K562 (cell line): ENCODE data around the gene TMEM243. TPM values are rescaled to one million over a fixed set of nuclear protein-coding genes. Genes with fewer than 3 reads are reported as not detected.
A peak's percentile ranks its signal among the peaks of the same experiment; 100 is the strongest.

Experiments used
- ARID3B ChIP-seq: fragments of 250-450 bp; sonication (Bioruptor Pico); IDR thresholded peaks from 2 replicates; pipeline ENCODE4 v1.4.0; 2020; ENCODE audit warnings: borderline replicate concordance
- CHD1 ChIP-seq: fragments of 200-600 bp; sonication (generic); IDR thresholded peaks from one replicate; pipeline ENCODE4 v1.6.1; 2012; ENCODE audit warnings: mild to moderate bottlenecking, moderate library complexity, low read length, inconsistent platforms
- ELK3 ChIP-seq: fragments of 450-650 bp; formaldehyde crosslinking; IDR thresholded peaks from 2 replicates; pipeline ENCODE4 v1.4.0; 2020; ENCODE audit warnings: mild to moderate bottlenecking
- FOXJ2 ChIP-seq: fragments of 200-800 bp; sonication (Bioruptor generic); IDR thresholded peaks from 2 replicates; pipeline ENCODE4 v1.6.1; 2016; ENCODE audit warnings: missing genetic modification characterization, missing compliant biosample characterization
- FOXO4 ChIP-seq: fragments of 450-650 bp; formaldehyde crosslinking; IDR thresholded peaks from 2 replicates; pipeline ENCODE4 v1.4.0; 2020; ENCODE audit warnings: mild to moderate bottlenecking, moderate library complexity
- GTF2B ChIP-seq: IDR thresholded peaks from 2 replicates; pipeline ENCODE4 v1.6.1; 2011; ENCODE audit not compliant: insufficient read length; ENCODE audit errors: extremely low read depth
- MITF ChIP-seq: IDR thresholded peaks from 2 replicates; pipeline ENCODE4 v1.6.1; 2014; ENCODE audit warnings: antibody characterized with exemption
- MTA3 ChIP-seq: fragments of 450-650 bp; formaldehyde crosslinking; IDR thresholded peaks from 2 replicates; pipeline ENCODE4 v1.6.1; 2017; ENCODE audit warnings: mild to moderate bottlenecking, borderline replicate concordance
- NEUROD1 ChIP-seq: fragments of 150-350 bp; IDR thresholded peaks from 2 replicates; pipeline ENCODE4 v1.6.1; 2014; ENCODE audit warnings: borderline replicate concordance, low read length, low read depth; ENCODE audit not compliant: partially characterized antibody
- NFYB ChIP-seq: IDR thresholded peaks from 2 replicates; pipeline ENCODE4 v1.6.1; 2011; ENCODE audit warnings: mild to moderate bottlenecking, moderate library complexity; ENCODE audit not compliant: insufficient read length; ENCODE audit errors: extremely low read depth
- POLR3A ChIP-seq: IDR thresholded peaks from 2 replicates; pipeline ENCODE4 v1.6.1; 2011; ENCODE audit warnings: borderline replicate concordance, mild to moderate bottlenecking, moderate library complexity; ENCODE audit not compliant: insufficient read length, insufficient read depth; ENCODE audit errors: extremely low read depth
- THRB ChIP-seq: fragments of 450-650 bp; formaldehyde crosslinking; conservative IDR thresholded peaks from 2 replicates; pipeline ENCODE4 v1.4.0; 2022; ENCODE audit warnings: mild to moderate bottlenecking, missing genetic modification characterization
- ZNF121 ChIP-seq: sonication (generic); formaldehyde crosslinking; conservative IDR thresholded peaks from 2 replicates; pipeline ENCODE4 v1.8.0; 2022; ENCODE audit warnings: missing genetic modification reagents
- ZNF146 ChIP-seq: IDR thresholded peaks from one replicate; pipeline ENCODE4 v1.6.1; 2018; ENCODE audit warnings: missing compliant biosample characterization; ENCODE audit not compliant: unreplicated experiment
- ZNF253 ChIP-seq: fragments of 250-450 bp; sonication (Bioruptor Pico); conservative IDR thresholded peaks from 2 replicates; pipeline ENCODE4 v1.6.1; 2021; ENCODE audit warnings: mild to moderate bottlenecking
- ZNF511 ChIP-seq: sonication (generic); formaldehyde crosslinking; IDR thresholded peaks from 2 replicates; pipeline ENCODE4 v1.8.0; 2022; ENCODE audit warnings: mild to moderate bottlenecking, missing genetic modification reagents
- ZNF551 ChIP-seq: fragments of 250-450 bp; sonication (Bioruptor Pico); IDR thresholded peaks from 2 replicates; pipeline ENCODE4 v1.5.0; 2021; ENCODE audit warnings: mild to moderate bottlenecking, moderate library complexity
- ZNF766 ChIP-seq: fragments of 200-800 bp; sonication (Bioruptor generic); conservative IDR thresholded peaks from 2 replicates; pipeline ENCODE4 v1.6.1; 2016; ENCODE audit warnings: missing genetic modification characterization, missing compliant biosample characterization
- polyA plus RNA-seq, 8 experiments: library from polyadenylated mRNA; depleted of rRNA in 4 of 8; stranded (reverse) in 5 of 8; unstranded in 3 of 8; fragments of >200 nt; fragmentation: Nextera tagmentation in 2 of 8; fragmentation: Illumina TruSeq in 1 of 8; extraction: Ambion mirVana in 2 of 8; extraction: Trizol in 1 of 8; gene quantifications; 2 replicates each; pipeline versions ENCODE4 v1.2.1 to v1.2.3, GENCODE V29; 2011 to 2014; ENCODE audit warnings: inconsistent platforms in 1 of 8, missing spikeins in 1 of 8
- total RNA-seq, 7 experiments: library from RNA; depleted of rRNA in 6 of 7; stranded (reverse); fragments of >200 nt in 6 of 7; fragmentation: Illumina TruSeq in 2 of 7; extraction: Trizol in 2 of 7; gene quantifications; 2 replicates each; pipeline versions ENCODE4 v1.2.1 to v1.2.3, GENCODE V29; 2011 to 2021; ENCODE audit warnings: low replicate concordance in 1 of 7

Gene TMEM243
- total and polyA plus RNA-seq, 9 of the 15 experiments (the other 6 are each of a cell fraction or from before 2014, with no cell fraction given): 3.9 to 8.6 (median 6.1) TPM

- no peak for TF ChIP-seq NFYB
- TF ChIP-seq ZNF551 (CRISPR knock-in tag): no peak
- peak; percentile 12 for TF ChIP-seq ZNF766 (CRISPR knock-in tag)
- peak; percentile 90 for TF ChIP-seq MTA3
- no peak for TF ChIP-seq ZNF253 (CRISPR knock-in tag)
- no peak for TF ChIP-seq ZNF146 (CRISPR knock-in tag)
- TF ChIP-seq ZNF511 (CRISPR knock-in tag): 0 out of 2 replicates have a peak, but pooled peaks have one; percentile 48
- peak; percentile 60 for TF ChIP-seq NEUROD1
- TF ChIP-seq CHD1: no peak
- no peak for TF ChIP-seq ELK3 (CRISPR knock-in tag)
- no peak for TF ChIP-seq ZNF121 (CRISPR knock-in tag)
- TF ChIP-seq ARID3B (CRISPR knock-in tag): 0 out of 2 replicates have a peak, but pooled peaks have one; percentile 47
- TF ChIP-seq FOXJ2 (tag): no peak
- TF ChIP-seq MITF: 0 out of 2 replicates have a peak, but pooled peaks have one; percentile 5
- peak; percentile 70; the same call in 1 of the 2 replicates for TF ChIP-seq FOXO4 (CRISPR knock-in tag)
- no peak for TF ChIP-seq GTF2B
- TF ChIP-seq THRB (CRISPR knock-in tag): peak; percentile 83; the same call in 1 of the 2 replicates
- TF ChIP-seq POLR3A: no peak
These were observed 67.2 kb downstream of the TMEM243 start, which contains the start of gene DMTF1 (continued) for GRCh38 chr7:87152112-87152896.
